Activated CD4-positive, alpha-beta T cell treated with anti-CD3 and anti-CD28 coated beads, Interleukin-2, amount 50 U/mL, for 48 hours (primary cell): ENCODE results near the gene HTRA3.
A peak's percentile ranks its signal among the peaks of the same experiment; 100 is the strongest.

ENCODE experiments used
- DNase-seq, 2 experiments: peaks; one replicate each; pipeline ENCODE4 v3.0.0-alpha.2; 2020

Gene HTRA3

GRCh38 chr4:8250227-8250626, 19.3 kb upstream of the HTRA3 start:
- DNase-seq, result no peak

- DNase-seq, result no peak
Measured at GRCh38 chr4:8250637-8251036, 18.9 kb upstream of the HTRA3 start.

GRCh38 chr4:8251110-8251883, 18.3 kb upstream of the HTRA3 start:
- DNase-seq, result no peak

- no peak for DNase-seq
Measured at GRCh38 chr4:8252301-8253173, 17.0 kb upstream of the HTRA3 start.

- DNase-seq, result no peak
Measured at GRCh38 chr4:8254076-8254475, 15.5 kb upstream of the HTRA3 start.

GRCh38 chr4:8255698-8256441, 13.7 kb upstream of the HTRA3 start:
- DNase-seq, result no peak

GRCh38 chr4:8257854-8258253, 11.7 kb upstream of the HTRA3 start:
- DNase-seq, result no peak

GRCh38 chr4:8258552-8259212, 10.9 kb upstream of the HTRA3 start:
- DNase-seq, result no peak

- no peak for DNase-seq
Measured at GRCh38 chr4:8259743-8260430, 9.7 kb upstream of the HTRA3 start.

GRCh38 chr4:8260656-8261111, 8.9 kb upstream of the HTRA3 start:
- DNase-seq, result no peak

GRCh38 chr4:8261851-8262535, 7.6 kb upstream of the HTRA3 start:
- DNase-seq, result no peak

- no peak for DNase-seq
Measured at GRCh38 chr4:8262637-8263322, 6.8 kb upstream of the HTRA3 start.

- no peak for DNase-seq
Measured at GRCh38 chr4:8263397-8263796, 6.2 kb upstream of the HTRA3 start.

GRCh38 chr4:8264106-8264505, 5.4 kb upstream of the HTRA3 start:
- DNase-seq, result no peak

- no peak for DNase-seq
Measured at GRCh38 chr4:8265171-8265929, 4.2 kb upstream of the HTRA3 start.

GRCh38 chr4:8266088-8266487, 3.5 kb upstream of the HTRA3 start:
- DNase-seq, result no peak

GRCh38 chr4:8266508-8266907, 3.0 kb upstream of the HTRA3 start:
- no peak for DNase-seq

GRCh38 chr4:8267077-8267476, 2.5 kb upstream of the HTRA3 start:
- peak; percentile 53 for DNase-seq

- no peak for DNase-seq
Measured at GRCh38 chr4:8268211-8268610, 1.3 kb upstream of the HTRA3 start.

- no peak for DNase-seq
Measured at GRCh38 chr4:8268901-8269534, 536 bp upstream of the HTRA3 start.
